Upper lobe of left lung (tissue), 4 donors: ENCODE results near the gene RDH5.

Experiments
- POLR2AphosphoS5 ChIP-seq, 2 donors: sonication (generic); formaldehyde crosslinking; IDR thresholded peaks; one replicate each; pipeline ENCODE4 v1.5.1; 2017; ENCODE audit warnings: antibody characterized with exemption in 2 of 2
- TF ChIP-seq, protein P1 (sequence below), 6 experiments: fragments of 450-650 bp in 4 of 6; fragments of 200-600 bp in 2 of 6; sonication (generic) in 2 of 6; IDR thresholded peaks; one replicate each; pipeline ENCODE4 v1.5.1; 2016 to 2019; ENCODE audit warnings: antibody characterized with exemption in 6 of 6

DNA sequence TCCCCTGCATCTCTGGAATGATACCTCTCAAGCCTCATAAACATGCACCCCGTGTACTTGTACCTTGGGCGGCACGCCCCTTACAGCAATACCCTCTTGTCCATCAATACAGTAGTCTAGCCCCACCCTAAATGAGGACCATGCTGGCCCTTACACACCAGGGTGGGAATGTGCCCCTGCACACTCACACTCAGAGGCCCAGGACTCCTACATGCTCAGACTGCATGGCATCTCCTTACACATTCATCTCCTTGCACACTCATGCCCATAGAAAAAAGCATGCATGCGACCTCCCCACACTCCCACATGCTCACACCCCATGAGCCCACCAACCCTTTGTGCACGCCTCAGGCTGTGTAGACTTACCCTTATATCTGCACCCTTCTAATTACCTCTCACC is 34.5 kb upstream of the RDH5 start:
- TF ChIP-seq, protein P1, sequence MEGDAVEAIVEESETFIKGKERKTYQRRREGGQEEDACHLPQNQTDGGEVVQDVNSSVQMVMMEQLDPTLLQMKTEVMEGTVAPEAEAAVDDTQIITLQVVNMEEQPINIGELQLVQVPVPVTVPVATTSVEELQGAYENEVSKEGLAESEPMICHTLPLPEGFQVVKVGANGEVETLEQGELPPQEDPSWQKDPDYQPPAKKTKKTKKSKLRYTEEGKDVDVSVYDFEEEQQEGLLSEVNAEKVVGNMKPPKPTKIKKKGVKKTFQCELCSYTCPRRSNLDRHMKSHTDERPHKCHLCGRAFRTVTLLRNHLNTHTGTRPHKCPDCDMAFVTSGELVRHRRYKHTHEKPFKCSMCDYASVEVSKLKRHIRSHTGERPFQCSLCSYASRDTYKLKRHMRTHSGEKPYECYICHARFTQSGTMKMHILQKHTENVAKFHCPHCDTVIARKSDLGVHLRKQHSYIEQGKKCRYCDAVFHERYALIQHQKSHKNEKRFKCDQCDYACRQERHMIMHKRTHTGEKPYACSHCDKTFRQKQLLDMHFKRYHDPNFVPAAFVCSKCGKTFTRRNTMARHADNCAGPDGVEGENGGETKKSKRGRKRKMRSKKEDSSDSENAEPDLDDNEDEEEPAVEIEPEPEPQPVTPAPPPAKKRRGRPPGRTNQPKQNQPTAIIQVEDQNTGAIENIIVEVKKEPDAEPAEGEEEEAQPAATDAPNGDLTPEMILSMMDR (IDR thresholded peaks at IDR 0.05) = no peak
- TF ChIP-seq POLR2AphosphoS5 (IDR thresholded peaks at IDR 0.05) = no peak
